Natural killer cell treated with Interleukin-12 subunit alpha and Interleukin-12 subunit beta and Interleukin-15 and Interleukin-18, amount 100 ng/mL, for 72 hours (primary cell): ENCODE measurements around the gene RRP36. TPM values are rescaled to one million over a fixed set of nuclear protein-coding genes. Genes with fewer than 3 reads are reported as not detected.
A peak's percentile ranks its signal among the peaks of the same experiment; 100 is the strongest.

Experiments
- ATAC-seq, 2 donors: fragments of 150-1000 bp; cut with Tn5 transposase in 1 of 2; sonication (Bioruptor Pico), chemical (Tn5 transposase) in 1 of 2; 2 replicates each; pipeline ENCODE4 v1.10.0; 2021
- DNase-seq: peaks from one replicate; pipeline ENCODE4 v3.0.0; 2022; ENCODE audit warnings: low spot score
- H3K27ac Mint-ChIP-seq, 2 donors: 1 replicate in 1 of 2; 2 replicates in 1 of 2; pipeline ENCODE4 v1.8.0; 2022; ENCODE audit warnings: mixed read lengths in 2 of 2, mild to moderate bottlenecking in 1 of 2, moderate library complexity in 1 of 2
- H3K27me3 Mint-ChIP-seq, 2 donors: 1 replicate in 1 of 2; 2 replicates in 1 of 2; pipeline ENCODE4 v1.8.0; 2022; ENCODE audit warnings: mixed read lengths in 2 of 2
- H3K36me3 Mint-ChIP-seq: one replicate; pipeline ENCODE4 v1.8.0; 2022; ENCODE audit warnings: mixed read lengths
- H3K4me1 Mint-ChIP-seq, 2 donors: 1 replicate in 1 of 2; 2 replicates in 1 of 2; pipeline ENCODE4 v1.8.0; 2022; ENCODE audit warnings: low read depth in 2 of 2, mixed read lengths in 2 of 2, mild to moderate bottlenecking in 1 of 2
- H3K4me3 Mint-ChIP-seq: one replicate; pipeline ENCODE4 v1.8.0; 2022; ENCODE audit warnings: mixed read lengths
- H3K9me3 Mint-ChIP-seq: 2 replicates; pipeline ENCODE4 v1.8.0; 2022; ENCODE audit warnings: mixed read lengths
- total RNA-seq, 2 donors: library from RNA; stranded (reverse); gene quantifications; one replicate each; pipeline ENCODE4 v1.2.3, GENCODE V29; 2022

The RRP36 gene
- total RNA-seq, 2 donors from 2014 or later, result 86.9 to 96.5 TPM

DNA sequence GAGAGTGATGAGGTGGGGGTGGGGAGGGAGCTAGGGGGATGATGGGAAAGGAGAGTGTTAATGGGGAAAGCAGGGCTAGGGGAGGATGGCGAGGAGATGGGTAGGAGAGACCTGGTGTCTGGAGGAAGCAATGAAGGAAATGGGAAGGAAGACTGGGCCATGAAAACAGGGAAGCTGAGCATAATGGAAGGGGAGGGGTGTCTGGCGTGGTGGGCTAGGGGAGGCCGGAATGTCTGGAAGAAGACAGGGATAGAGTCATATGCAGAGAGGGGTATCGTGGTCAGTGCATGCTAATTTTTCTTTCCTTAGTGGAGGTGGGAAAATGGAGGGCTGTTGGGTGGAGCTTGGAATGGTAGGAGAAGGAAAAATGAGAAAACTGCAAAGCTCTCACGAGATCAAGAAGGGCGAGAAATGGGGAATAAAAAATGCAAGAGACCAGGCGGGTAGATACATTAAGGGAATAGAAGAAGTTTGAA, 7.0 kb upstream of the RRP36 start:
- Mint-ChIP-seq H3K36me3 (peaks cover 5% of the 10 kb centered on the region), H3K27ac (peak overlapping the region; percentile 94 to 95), H3K4me1 (peaks cover 43 to 56% of the 10 kb centered on the region in 2 donors), H3K9me3 (no peaks in the 10 kb centered on the region), H3K4me3 (peak overlapping the region; percentile 92), H3K27me3 (no peaks in the 10 kb centered on the region)
- ATAC-seq (no peak), DNase-seq (no peak)

- Mint-ChIP-seq H3K27ac (peak overlapping the region; percentile 26 to 76), H3K9me3 (no peaks in the 10 kb centered on the region), H3K4me3 (peak overlapping the region; percentile 51), H3K4me1 (peaks cover 43 to 52% of the 10 kb centered on the region in 2 donors), H3K36me3 (peaks cover 6% of the 10 kb centered on the region), H3K27me3 (no peaks in the 10 kb centered on the region)
- no peak for DNase-seq
- no peak for ATAC-seq
These were observed 5.1 kb upstream of the RRP36 start for GRCh38 chr6:43016176-43016942.

- H3K27me3 Mint-ChIP-seq, result no peaks in the 10 kb centered on the region
- no peak overlapping the region for H3K4me3 Mint-ChIP-seq
- DNase-seq (no peak), ATAC-seq (no peak)
- H3K9me3 Mint-ChIP-seq, result no peaks in the 10 kb centered on the region
- peaks cover 37 to 50% of the 10 kb centered on the region in 2 donors for H3K4me1 Mint-ChIP-seq
- H3K27ac Mint-ChIP-seq, result no peak overlapping the region
- peaks cover 6% of the 10 kb centered on the region for H3K36me3 Mint-ChIP-seq
These were observed 4.5 kb upstream of the RRP36 start for GRCh38 chr6:43016943-43017334.

- Mint-ChIP-seq H3K27me3 (no peaks in the 10 kb centered on the region), H3K36me3 (peaks cover 8% of the 10 kb centered on the region), H3K27ac (no peak overlapping the region), H3K9me3 (no peaks in the 10 kb centered on the region), H3K4me3 (peak overlapping the region; percentile 5), H3K4me1 (peaks cover 23 to 33% of the 10 kb centered on the region in 2 donors)
- no peak for ATAC-seq
- DNase-seq, result no peak
These were observed 2.3 kb upstream of the RRP36 start for GRCh38 chr6:43019152-43019551.

DNA sequence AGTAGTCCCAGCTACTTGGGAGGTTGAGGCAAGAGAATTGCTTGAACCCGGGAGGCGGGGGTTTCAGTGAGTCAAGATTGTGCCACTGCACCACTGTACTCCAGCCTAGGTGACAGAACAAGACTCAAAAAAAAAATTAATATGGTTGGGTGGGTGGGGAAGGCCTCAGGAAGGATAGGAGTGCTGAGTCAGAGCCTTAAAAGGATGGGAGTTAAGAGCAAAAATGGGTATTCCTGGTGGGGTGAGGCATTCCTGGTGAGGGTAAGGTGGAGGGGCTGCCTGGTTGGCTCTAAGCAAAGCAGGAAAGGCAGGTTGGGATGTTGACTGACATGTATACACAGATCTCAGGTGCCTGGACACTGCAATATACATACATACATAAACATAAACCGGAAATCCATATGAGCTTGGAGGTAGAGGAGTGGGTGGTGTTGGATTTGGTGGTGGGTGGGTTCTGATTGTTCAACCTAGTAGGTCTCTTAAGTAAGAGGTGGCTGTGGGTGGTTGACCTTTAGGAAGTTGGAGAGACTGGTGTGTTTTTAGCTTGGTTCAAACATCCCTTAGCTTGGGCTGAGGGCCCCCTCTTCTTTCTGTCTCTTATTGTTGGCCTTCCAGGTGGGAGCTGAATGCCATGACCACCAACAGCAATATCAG, 1.2 kb upstream of the RRP36 start:
- H3K36me3 Mint-ChIP-seq, result peaks cover 17% of the 10 kb centered on the region
- peak overlapping the region; percentile 40 to 42 for H3K27ac Mint-ChIP-seq
- ATAC-seq (no peak), DNase-seq (no peak)
- peak overlapping the region; percentile 54 for H3K4me3 Mint-ChIP-seq
- H3K9me3 Mint-ChIP-seq, result no peaks in the 10 kb centered on the region
- H3K27me3 Mint-ChIP-seq, result no peaks in the 10 kb centered on the region
- peaks cover 23 to 32% of the 10 kb centered on the region in 2 donors for H3K4me1 Mint-ChIP-seq

DNA sequence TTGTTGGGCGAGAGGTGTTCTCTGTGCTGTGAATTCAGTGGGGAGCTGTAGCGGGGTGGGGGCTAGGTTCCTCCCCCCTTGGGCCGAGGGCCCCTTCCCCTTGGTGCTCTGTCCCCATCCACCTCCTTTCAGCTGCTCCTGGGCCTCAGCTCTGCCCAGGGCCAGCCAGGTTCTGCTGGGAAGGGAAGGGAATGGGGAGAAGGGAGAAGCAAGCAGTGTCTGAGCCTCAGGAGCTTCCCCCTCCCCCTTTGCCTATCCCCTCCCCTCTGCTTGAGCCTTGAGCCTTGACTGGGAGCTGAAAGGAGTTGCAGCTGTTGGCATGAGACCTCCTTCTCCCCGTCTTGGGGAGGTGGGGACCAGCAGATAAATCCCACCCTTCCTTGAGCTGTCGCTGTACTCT, 576 bp upstream of the RRP36 start:
- Mint-ChIP-seq H3K27ac (peak overlapping the region; percentile 70 to 83), H3K4me3 (peak overlapping the region; percentile 91), H3K27me3 (no peaks in the 10 kb centered on the region), H3K9me3 (no peaks in the 10 kb centered on the region), H3K4me1 (peaks cover 22 to 31% of the 10 kb centered on the region in 2 donors), H3K36me3 (peaks cover 19% of the 10 kb centered on the region)
- DNase-seq (no peak), ATAC-seq (no peak)

DNA sequence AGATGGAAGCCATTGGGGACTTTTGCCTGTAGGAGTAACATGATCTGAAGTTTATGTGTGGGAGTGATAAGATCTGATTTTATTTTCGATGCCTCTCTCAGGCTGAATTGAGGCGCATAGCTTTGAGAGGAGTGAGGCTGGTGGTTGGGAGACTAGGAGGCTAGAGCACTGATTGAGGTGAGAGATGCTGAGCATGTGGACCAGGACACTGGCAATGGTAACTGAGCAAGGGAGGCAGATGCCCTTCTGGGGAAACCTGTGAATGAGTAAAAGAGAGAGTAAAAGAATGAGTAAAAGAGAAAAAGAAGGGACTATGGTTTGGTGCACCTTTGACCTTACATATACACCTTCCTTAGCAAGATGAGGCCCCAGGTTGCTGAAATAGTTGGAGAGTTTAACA, 3.0 kb downstream of the RRP36 start:
- peaks cover 17 to 20% of the 10 kb centered on the region in 2 donors for H3K4me1 Mint-ChIP-seq
- H3K27ac Mint-ChIP-seq, result peak overlapping the region; percentile 4 to 11
- H3K27me3 Mint-ChIP-seq, result no peaks in the 10 kb centered on the region
- ATAC-seq (no peak), DNase-seq (no peak)
- H3K36me3 Mint-ChIP-seq, result peaks cover 28% of the 10 kb centered on the region
- H3K4me3 Mint-ChIP-seq, result peak overlapping the region; percentile 10
- no peaks in the 10 kb centered on the region for H3K9me3 Mint-ChIP-seq

DNA sequence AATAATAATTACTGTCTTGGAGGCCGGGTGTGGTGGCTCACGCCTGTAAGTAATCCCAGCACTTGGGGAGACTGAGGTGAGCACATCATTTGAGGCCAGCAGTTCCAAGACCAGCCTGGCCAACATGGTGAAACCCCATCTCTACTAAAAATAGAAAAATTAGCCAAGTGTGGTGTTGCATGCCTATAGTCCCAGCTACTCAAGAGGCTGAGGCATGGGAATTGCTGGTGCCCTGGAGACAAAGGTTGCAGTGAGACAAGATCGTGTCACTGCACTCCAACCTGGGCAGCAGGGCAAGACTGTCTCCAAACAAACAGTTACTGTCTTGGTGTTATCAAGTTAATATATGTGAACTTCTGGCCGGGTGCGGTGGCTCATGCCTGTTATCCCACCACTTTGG, 4.9 kb downstream of the RRP36 start:
- ATAC-seq, result no peak
- peaks cover 17 to 20% of the 10 kb centered on the region in 2 donors for H3K4me1 Mint-ChIP-seq
- DNase-seq, result no peak
- no peak overlapping the region for H3K4me3 Mint-ChIP-seq
- H3K36me3 Mint-ChIP-seq, result peaks cover 27% of the 10 kb centered on the region
- H3K9me3 Mint-ChIP-seq, result no peaks in the 10 kb centered on the region
- no peaks in the 10 kb centered on the region for H3K27me3 Mint-ChIP-seq
- H3K27ac Mint-ChIP-seq, result no peak overlapping the region

DNA sequence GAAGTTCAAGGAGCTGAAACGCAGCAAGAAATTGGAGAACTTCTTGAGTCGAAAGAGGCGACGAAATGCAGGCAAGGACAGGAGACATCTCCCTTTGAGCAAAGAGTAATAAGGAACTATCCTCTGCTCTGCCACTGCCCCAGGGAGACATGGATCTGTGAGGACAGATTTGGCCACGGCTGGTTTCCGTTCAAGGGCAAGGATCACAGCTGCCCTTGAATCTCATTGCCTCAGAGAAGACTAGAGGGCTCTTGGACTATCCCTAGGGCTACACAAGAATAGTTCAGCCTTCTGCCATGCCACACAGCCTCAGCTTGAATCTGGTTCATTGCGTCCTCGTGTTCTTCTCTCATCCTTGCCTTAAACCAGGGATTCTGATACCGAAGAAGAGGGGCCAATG, 7.7 kb downstream of the RRP36 start:
- Mint-ChIP-seq H3K4me3 (no peak overlapping the region), H3K27ac (no peak overlapping the region)

DNA sequence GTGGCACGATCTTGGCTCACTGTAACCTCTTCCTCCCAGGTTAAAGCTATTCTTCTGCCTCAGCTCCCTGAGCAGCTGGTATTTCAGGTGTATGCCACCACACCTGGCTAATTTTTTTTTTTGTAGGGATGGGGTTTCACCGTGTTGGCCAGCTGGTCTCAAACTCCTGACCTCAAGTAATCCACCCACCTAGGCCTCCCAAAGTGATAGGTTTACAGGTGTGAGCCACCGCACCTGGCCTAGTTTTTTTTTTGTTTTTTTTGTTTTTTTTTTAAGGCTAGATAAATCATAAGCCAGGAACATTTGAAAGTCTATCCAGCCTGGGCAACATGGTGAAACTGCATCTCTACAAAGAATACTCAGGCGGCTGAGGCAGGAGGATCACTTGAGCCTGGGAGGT, 10.9 kb downstream of the RRP36 start:
- Mint-ChIP-seq H3K36me3 (peaks cover 14% of the 10 kb centered on the region), H3K9me3 (no peaks in the 10 kb centered on the region), H3K4me3 (no peak overlapping the region), H3K4me1 (peaks cover 19 to 26% of the 10 kb centered on the region in 2 donors), H3K27me3 (no peaks in the 10 kb centered on the region), H3K27ac (peak overlapping the region in 1 of 2 donors; percentile 34)
- DNase-seq, result no peak
- ATAC-seq, result no peak

More for the DNA sequence above, 7.7 kb downstream of the RRP36 start:
- Mint-ChIP-seq H3K27me3 (no peaks in the 10 kb centered on the region), H3K4me1 (peaks cover 27 to 32% of the 10 kb centered on the region in 2 donors), H3K9me3 (no peaks in the 10 kb centered on the region), H3K36me3 (peaks cover 32% of the 10 kb centered on the region)
- ATAC-seq (no peak), DNase-seq (peak; percentile 51)

DNA sequence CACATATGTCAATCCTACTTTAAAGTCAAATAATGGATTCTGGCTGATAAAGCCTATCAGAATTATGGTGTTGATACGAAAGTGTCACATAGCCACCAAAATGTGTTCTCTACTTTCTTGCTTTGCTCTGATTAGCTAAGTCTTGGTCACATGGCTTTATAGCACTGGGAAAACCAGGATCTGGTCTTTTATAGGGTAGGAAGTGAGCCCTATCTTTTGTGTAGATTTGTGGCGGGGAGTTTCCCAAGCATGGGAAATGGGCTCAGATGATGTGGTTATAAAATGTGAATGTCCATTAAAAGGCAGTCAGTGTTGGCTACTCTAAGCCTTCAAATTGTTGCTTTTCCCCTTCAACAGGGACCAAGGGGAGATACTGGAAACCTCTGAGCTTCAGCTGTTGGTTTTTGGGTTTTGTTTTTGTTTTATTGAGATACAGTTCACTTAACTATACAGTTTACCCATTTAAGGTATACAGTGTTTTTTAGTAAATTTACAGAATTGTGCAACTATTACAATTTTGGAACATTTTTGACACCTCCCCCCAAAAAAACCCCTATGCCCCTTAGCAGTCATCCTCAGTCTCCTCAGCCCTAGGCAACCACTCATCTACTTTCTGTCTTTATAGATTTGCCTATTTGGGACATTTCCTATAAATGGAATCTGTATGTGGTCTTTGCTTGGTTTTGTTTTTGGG, 12.2 kb downstream of the RRP36 start:
- H3K36me3 Mint-ChIP-seq, result peaks cover 7% of the 10 kb centered on the region

DNA sequence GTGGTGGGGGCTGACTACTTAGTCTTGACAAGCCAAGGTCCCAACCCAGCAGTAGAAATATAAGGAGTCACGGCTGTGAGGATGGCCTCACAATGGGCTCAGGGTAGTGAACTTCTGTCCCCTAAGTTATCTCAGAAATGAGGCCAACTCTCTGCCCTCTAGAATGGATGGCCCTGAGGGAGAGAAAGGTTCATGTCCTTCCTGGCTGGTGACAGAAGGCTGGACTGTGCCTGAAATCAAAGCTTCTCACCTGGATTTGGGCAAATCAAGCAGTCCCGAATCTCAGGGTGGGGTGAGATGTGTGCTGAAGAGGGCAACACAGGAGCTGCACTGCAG, 12.7 kb downstream of the RRP36 start:
- H3K4me1 Mint-ChIP-seq, result peaks cover 19 to 27% of the 10 kb centered on the region in 2 donors
- DNase-seq, result no peak
- H3K4me3 Mint-ChIP-seq, result peak overlapping the region; percentile 11
- no peaks in the 10 kb centered on the region for H3K9me3 Mint-ChIP-seq
- peak overlapping the region; percentile 70 to 84 for H3K27ac Mint-ChIP-seq
- peaks cover 7% of the 10 kb centered on the region for H3K36me3 Mint-ChIP-seq
- ATAC-seq, result no peak
- no peaks in the 10 kb centered on the region for H3K27me3 Mint-ChIP-seq

More for the DNA sequence above, 12.2 kb downstream of the RRP36 start:
- H3K27me3 Mint-ChIP-seq, result no peaks in the 10 kb centered on the region
- no peaks in the 10 kb centered on the region for H3K9me3 Mint-ChIP-seq
- H3K4me3 Mint-ChIP-seq, result peak overlapping the region; percentile 11
- H3K27ac Mint-ChIP-seq, result peak overlapping the region; percentile 70 to 84
- DNase-seq, result no peak
- peak; percentile 60 to 77 for ATAC-seq
- H3K4me1 Mint-ChIP-seq, result peaks cover 19 to 25% of the 10 kb centered on the region in 2 donors

DNA sequence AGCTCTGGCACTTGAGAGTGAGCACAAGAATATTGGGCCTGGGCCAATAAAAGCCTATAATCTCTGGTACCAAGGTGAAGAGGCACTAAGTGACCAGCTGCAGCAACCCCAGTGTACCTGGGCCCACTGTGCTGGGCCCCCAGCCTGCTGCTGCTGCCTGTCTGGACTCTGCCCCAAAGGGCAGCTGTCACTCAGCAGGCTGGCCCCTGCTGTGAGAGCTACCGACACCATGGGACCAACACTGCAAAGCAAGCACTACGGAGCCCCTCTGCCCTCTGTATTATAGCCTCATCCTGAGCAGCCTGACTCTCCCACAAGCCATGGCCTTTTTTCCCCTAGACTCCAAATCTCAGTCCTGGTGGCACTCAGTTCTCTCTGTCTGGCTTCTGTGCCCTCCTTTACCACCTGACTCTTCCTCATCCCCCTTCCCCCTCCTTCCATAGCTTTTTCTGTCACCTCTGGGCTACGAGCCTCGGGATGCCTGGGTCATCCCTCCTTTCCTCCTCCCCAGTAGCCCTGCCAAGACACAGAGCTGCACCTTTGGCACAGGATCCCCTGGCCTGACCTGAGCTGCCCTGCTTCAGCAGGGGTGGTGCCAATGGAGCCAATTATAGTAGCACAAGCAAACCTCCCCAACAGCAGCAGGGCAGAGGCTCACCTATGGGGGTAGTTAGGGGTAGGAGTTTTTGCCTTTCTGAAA, 14.2 kb downstream of the RRP36 start:
- Mint-ChIP-seq H3K27ac (peak overlapping the region in 1 of 2 donors; percentile 84), H3K4me1 (peaks cover 19 to 30% of the 10 kb centered on the region in 2 donors), H3K27me3 (no peaks in the 10 kb centered on the region), H3K9me3 (no peaks in the 10 kb centered on the region), H3K4me3 (no peak overlapping the region), H3K36me3 (peaks cover 7% of the 10 kb centered on the region)
- DNase-seq, result no peak
- ATAC-seq, result no peak
